Measurements from ENCODE around the gene HACE1.

DNA sequence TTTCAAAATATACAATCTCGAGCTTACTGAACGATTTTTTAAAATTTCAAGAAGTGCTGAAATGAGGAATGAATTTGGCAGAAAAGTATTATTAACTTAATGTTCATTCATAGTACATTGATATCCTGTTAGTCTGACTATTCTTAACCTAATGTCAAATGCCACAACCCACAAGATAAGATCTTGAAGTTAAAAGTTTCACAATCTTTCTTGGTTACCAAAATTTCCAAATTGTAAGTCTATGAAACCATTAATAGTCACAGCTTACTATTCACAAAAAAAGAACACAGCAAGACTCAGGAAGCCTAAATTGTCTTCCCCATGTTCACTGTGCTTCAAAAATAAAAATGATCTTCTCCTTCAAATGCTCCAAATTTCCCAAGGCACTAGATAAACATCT is 71.3 kb downstream of the HACE1 start:
- TF ChIP-seq, protein P1, sequence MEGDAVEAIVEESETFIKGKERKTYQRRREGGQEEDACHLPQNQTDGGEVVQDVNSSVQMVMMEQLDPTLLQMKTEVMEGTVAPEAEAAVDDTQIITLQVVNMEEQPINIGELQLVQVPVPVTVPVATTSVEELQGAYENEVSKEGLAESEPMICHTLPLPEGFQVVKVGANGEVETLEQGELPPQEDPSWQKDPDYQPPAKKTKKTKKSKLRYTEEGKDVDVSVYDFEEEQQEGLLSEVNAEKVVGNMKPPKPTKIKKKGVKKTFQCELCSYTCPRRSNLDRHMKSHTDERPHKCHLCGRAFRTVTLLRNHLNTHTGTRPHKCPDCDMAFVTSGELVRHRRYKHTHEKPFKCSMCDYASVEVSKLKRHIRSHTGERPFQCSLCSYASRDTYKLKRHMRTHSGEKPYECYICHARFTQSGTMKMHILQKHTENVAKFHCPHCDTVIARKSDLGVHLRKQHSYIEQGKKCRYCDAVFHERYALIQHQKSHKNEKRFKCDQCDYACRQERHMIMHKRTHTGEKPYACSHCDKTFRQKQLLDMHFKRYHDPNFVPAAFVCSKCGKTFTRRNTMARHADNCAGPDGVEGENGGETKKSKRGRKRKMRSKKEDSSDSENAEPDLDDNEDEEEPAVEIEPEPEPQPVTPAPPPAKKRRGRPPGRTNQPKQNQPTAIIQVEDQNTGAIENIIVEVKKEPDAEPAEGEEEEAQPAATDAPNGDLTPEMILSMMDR (IDR thresholded peaks at IDR 0.05) = no peak
- TF ChIP-seq POLR2A (IDR thresholded peaks at IDR 0.05) = no peak

All from ovary (tissue), 3 donors.